ENCODE data around the gene MAPKBP1. TPM values are rescaled to one million over a fixed set of nuclear protein-coding genes. Genes with fewer than 3 reads are reported as not detected.

Gene MAPKBP1
- total RNA-seq, 1 experiment from 2014 or later, result 29.3 TPM

- Histone ChIP-seq H3K4me3 (ENCODE audit: low read depth, low read length, poor library complexity, severe bottlenecking) (no peak overlapping the region), H3K9me3 (ENCODE audit: low read depth, low read length, poor library complexity, severe bottlenecking) (no peaks in the 10 kb centered on the region), H3K4me1 (ENCODE audit: insufficient read depth, low read length, poor library complexity, severe bottlenecking) (peaks cover 14% of the 10 kb centered on the region), H3K27ac (ENCODE audit: low read depth, low read length, poor library complexity, severe bottlenecking) (no peak overlapping the region), H3K36me3 (ENCODE audit: insufficient read depth, low read length, poor library complexity, severe bottlenecking) (peaks cover 2% of the 10 kb centered on the region), H3K27me3 (replicated peaks; ENCODE audit: insufficient read depth, low read depth, low read length, poor library complexity) (no peaks in the 10 kb centered on the region)
- POLR2A ChIA-PET (ENCODE audit: low non-redundant PET), result no interaction called here
- no TSS peak for BruUV-seq (replicated peaks)
- TF ChIP-seq CTCF (conservative IDR thresholded peaks at IDR 0.05; ENCODE audit: low read depth, low read length) (no peak), EZH2 (IDR thresholded peaks at IDR 0.05; ENCODE audit: borderline replicate concordance, low read depth, low read length, poor library complexity, severe bottlenecking) (no peak)
- intact Hi-C loops (cut with micrococcal nuclease; ENCODE audit: unreplicated experiment), result no loop called here
- CTCF ChIA-PET, result no interaction called here
- DNase-seq (ENCODE audit: low spot score), result no peak
These were observed 26.9 kb downstream of the MAPKBP1 start for GRCh38 chr15:41801185-41801584.

- intact Hi-C loops (cut with micrococcal nuclease; ENCODE audit: unreplicated experiment), result no loop called here
- H3K27ac ChIP-seq (ENCODE audit: low read depth, low read length, poor library complexity, severe bottlenecking), result no peak overlapping the region
These were observed 27.7 kb downstream of the MAPKBP1 start for GRCh38 chr15:41801850-41802455.

GRCh38 chr15:41804361-41804760, 30.1 kb downstream of the MAPKBP1 start:
- no peak overlapping the region for H3K27ac ChIP-seq (ENCODE audit: low read depth, low read length, poor library complexity, severe bottlenecking)
- no peaks in the 10 kb centered on the region for H3K27me3 ChIP-seq (replicated peaks; ENCODE audit: insufficient read depth, low read depth, low read length, poor library complexity)
- peaks cover 2% of the 10 kb centered on the region for H3K36me3 ChIP-seq (ENCODE audit: insufficient read depth, low read length, poor library complexity, severe bottlenecking)
- intact Hi-C loops (cut with micrococcal nuclease; ENCODE audit: unreplicated experiment), result no loop called here
- no TSS peak for BruUV-seq (replicated peaks)
- no peaks in the 10 kb centered on the region for H3K9me3 ChIP-seq (ENCODE audit: low read depth, low read length, poor library complexity, severe bottlenecking)
- H3K4me1 ChIP-seq (ENCODE audit: insufficient read depth, low read length, poor library complexity, severe bottlenecking), result no peaks in the 10 kb centered on the region
- ChIA-PET CTCF (no interaction called here), POLR2A (ENCODE audit: low non-redundant PET) (no interaction called here)
- H3K4me3 ChIP-seq (ENCODE audit: low read depth, low read length, poor library complexity, severe bottlenecking), result no peak overlapping the region
- DNase-seq (ENCODE audit: low spot score), result no peak
- no peak for TF ChIP-seq CTCF (conservative IDR thresholded peaks at IDR 0.05; ENCODE audit: low read depth, low read length)
- TF ChIP-seq EZH2 (IDR thresholded peaks at IDR 0.05; ENCODE audit: borderline replicate concordance, low read depth, low read length, poor library complexity, severe bottlenecking), result no peak

More at GRCh38 chr15:41801850-41802455, 27.7 kb downstream of the MAPKBP1 start:
- H3K27me3 ChIP-seq (replicated peaks; ENCODE audit: insufficient read depth, low read depth, low read length, poor library complexity), result no peaks in the 10 kb centered on the region
- BruUV-seq (replicated peaks), result no TSS peak
- ChIA-PET POLR2A (ENCODE audit: low non-redundant PET) (no interaction called here), CTCF (no interaction called here)
- no peaks in the 10 kb centered on the region for H3K9me3 ChIP-seq (ENCODE audit: low read depth, low read length, poor library complexity, severe bottlenecking)
- peaks cover 2% of the 10 kb centered on the region for H3K36me3 ChIP-seq (ENCODE audit: insufficient read depth, low read length, poor library complexity, severe bottlenecking)
- H3K4me1 ChIP-seq (ENCODE audit: insufficient read depth, low read length, poor library complexity, severe bottlenecking), result peaks cover 7% of the 10 kb centered on the region
- no peak for TF ChIP-seq CTCF (conservative IDR thresholded peaks at IDR 0.05; ENCODE audit: low read depth, low read length)
- no peak for TF ChIP-seq EZH2 (IDR thresholded peaks at IDR 0.05; ENCODE audit: borderline replicate concordance, low read depth, low read length, poor library complexity, severe bottlenecking)
- no peak overlapping the region for H3K4me3 ChIP-seq (ENCODE audit: low read depth, low read length, poor library complexity, severe bottlenecking)
- DNase-seq (ENCODE audit: low spot score), result no peak

Data from A673 (cell line).